HG02938 (cell line): Measurements from ENCODE around the gene CARM1.
"Not testable (repeated sequence)": the region's sequence is repeated elsewhere in the genome, so short reads cannot be mapped to it uniquely, and the experiment has no call there.

Experiments used
- ATAC-seq: cut with Tn5 transposase; IDR thresholded peaks from one replicate; pipeline ENCODE4 v1.9.1; 2021; ENCODE audit warnings: mild to moderate bottlenecking, moderate library complexity; ENCODE audit not compliant: unreplicated experiment

Gene CARM1

DNA sequence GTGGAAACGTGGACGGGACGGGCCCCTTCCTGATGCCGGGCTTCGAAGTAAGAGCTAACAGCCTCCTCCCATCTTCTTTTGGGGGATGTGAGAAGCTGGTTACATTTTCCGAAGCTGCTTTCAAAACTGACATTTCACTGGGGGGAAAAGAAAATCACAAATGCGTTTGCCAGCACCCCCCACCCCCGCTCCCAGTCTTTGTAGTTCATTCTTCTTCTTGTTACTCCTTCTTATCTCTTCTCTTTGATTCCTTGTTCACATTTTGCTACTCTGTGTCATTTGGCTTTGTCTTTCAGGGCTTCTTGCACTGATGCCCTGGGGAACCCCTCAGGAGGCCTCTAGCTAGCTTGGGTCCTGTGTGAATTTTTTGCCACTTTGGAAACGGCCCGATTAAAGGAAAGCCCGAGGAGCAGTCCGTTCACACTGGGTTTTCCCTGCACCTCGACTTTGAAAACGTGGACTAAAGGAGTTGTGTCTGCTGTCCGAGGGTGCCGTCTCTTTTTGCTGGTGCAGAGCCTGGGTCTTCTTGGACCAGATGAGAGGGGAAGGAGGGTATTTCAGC is 1.3 kb downstream of the CARM1 start:
- ATAC-seq = no peak

DNA sequence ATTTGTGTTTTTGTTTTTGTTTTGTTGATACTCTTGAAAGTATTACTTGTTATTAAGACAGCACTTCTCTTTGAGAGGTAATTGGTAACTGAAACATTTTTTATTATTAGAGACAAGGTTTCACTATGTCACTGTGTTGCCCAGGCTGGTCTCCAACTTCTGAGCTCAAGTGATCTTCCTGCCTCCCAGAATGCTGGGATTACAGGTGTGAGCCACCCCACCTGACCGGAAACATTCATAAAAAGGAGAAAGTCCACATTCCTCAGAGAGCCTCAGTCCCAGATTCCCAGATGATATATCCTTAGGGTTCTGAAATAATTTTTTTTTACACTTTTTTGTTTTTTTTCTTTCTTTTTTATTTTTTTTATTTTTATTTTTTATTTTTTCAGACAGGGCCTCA is 2.7 kb downstream of the CARM1 start:
- ATAC-seq = no peak

DNA sequence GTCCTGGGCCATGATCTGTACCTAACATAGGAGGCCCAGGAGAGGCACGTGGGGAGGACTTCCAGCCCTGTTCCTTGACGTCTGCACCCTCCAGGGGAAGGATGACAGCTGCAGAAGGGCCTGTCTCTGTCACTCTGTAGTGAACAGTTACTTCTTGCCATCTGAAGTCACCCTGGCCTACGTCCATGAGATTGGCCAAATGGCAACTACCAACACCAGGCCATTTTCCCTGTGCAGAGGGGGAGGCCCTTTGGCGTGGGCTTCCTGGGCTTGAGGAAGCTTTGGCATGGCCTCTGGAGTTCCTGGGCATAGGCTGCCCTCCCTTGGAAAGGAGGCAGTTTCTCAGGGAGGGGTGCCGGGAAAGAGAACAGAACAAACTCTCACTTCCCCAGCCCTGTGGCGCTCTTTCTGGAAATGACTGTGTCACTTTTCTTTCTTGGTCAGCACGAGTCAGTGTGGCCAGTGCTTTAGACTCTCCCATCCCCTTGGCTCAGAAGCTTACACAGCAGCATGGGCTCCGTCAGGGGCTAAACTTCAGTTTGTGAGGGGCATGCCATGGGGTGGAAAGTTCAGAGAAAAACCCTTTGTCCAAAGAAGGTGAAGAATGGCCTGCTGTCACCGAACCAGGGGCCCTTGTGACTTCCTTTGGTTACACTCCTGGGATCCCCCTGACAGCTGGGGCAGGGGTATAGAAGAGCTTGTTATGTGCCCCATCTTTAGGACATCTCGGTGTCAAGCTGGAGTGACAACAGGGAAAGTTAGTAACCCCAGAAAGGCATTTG is 5.3 kb downstream of the CARM1 start:
- peak; percentile 51 for ATAC-seq

DNA sequence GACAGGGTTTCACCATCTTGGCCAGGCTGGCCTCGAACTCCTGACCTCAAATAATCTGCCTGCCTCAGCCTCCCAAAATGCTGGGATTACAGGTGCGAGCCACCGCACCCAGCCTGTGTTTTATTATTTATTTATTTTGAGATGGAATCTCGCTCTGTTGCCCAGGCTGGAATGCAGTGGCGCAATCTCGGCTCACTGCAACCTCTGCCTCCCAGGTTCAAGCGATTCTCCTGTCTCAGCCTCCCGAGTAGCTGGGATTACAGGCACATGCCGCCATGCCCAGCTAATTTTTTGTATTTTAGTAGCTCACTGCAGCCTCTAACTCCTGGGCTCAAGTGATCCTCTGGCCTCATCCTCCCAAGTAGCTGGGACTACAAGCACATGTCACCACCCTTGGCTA is 6.3 kb downstream of the CARM1 start:
- not testable (repeated sequence) for ATAC-seq

DNA sequence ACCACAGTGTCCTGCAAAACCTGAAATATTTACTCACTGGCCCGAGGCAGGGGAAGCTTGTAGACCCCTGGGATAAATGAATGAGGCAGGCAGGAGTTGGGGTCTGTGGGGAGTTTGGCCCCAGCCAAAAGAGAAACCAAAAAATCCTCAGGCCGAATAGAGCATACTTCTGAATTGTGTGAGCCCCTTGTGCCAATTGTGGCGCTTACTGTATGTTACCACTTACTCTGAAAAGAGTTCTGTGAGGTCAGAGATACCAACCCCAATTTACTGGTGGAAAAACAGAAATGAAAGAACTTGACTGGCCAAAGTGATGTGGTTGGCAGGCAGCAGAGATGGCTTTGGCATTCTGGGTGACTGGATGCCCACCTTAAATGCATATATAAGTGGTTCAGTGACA is 6.9 kb downstream of the CARM1 start:
- ATAC-seq = no peak

DNA sequence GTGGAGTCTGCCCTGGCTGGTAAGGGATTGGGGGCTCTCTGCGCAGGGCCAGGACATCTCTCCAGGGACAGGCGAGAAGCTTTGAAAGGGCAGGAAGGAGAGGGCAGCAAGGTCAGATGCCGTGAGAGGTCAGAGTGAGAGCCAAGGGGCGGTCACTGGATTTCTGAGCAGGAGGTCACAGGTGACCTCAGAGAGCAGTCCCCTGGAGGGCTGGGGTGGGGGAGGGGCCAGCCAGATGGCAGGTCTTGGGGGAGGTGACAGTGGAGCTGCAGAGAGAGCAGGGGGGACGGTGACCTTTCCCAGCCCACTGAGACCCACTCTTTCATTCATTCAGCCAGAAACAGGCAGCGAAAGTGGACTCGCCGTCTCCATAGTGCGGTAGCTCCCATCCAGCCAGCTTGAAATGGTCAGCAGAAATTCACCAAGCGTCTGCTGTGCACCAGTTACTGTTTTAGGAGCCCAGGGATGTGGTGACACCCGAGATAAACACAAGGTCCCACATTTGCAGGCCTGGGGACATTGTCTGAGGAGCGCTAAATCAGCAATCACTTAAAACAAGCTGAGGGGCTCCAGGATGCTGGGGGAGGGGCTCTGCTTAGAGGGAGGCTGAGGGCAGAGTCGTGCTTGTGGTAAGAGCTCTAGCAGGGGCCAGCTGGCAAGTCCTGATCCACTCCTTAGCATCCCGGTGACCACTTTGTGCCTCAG is 10.2 kb downstream of the CARM1 start:
- ATAC-seq = no peak

DNA sequence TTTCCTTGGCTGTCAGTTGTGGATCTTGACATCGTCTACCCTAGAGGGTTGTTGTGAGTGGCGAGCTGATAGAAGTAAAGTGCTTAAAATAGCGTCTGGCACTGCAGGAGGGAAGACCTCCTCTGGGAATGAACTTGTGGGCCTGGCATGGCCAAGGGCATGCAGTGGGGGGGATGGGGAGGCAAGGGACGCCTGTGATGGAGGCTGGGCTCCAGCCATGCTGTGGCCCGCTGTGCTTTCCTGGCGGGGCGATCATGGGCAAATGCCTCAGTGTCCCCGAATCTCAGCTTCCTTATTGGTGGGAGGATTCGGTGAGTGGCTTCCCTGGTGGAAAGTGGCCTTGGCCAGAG is 10.7 kb downstream of the CARM1 start:
- ATAC-seq = no peak

DNA sequence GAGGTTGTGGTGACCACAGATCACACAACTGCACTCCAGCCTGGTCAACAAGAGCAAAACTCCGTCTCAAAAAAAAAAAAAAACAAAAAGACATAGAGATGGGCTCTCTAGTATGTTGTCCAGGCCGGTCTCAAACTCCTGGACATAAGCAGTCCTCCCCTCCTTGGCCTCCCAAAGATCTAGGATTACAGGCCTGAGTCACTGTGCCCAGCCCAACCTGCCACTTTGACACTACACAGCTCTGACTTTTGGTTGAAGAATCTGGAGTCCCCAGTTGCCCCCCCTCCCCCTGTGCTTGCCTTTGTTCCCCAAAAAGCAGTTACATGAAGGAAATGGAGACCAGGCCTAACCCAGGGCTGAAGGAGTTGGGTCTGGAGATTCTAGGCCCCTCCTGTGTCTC is 12.9 kb downstream of the CARM1 start:
- ATAC-seq = no peak

DNA sequence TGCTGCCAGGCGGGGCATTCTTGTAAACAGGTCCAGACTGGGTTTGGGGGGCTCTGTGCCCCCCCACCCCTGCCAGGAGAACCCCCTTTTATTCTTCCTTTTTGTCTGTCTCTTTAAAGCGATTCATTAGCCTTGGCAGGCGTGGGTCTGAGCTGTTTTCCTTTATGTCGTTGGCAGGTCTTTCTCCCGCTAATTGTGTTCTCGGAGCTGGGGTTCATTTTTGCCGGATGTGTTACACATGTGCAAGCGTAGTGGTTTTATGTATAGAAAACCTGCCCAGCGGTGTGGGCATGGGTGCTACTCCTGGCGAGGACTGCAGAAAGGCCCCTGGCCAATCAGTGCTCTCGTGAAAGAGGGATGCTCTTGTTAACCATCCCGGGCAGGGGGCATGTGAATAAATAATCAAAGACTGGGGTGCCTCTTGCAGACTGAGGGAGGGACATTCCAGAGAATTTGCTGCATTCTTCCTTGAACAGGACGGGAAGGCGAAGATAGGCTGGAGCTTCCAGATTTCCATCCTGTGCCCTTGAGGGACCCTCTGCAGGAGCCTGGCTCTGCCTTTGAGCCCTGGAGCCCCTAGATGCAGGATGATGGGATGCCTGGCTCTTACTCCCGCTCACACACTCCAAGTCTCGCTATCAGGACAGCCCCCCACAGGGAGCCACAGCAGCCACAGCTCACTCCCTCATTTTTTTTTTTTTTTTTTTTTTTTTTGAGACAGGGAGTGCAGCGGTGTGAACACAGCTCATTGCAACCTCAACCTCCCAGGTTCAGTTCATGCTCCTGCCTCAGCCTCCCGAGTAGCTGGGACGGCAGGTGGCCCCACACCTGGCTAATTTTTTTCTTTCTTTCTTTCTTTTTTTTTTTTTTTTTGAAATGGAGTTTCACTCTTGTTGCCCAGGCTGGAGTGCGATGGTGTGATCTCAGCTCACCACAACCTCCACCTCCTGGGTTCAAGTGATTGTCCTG is 14.1 kb downstream of the CARM1 start:
- ATAC-seq = no peak

DNA sequence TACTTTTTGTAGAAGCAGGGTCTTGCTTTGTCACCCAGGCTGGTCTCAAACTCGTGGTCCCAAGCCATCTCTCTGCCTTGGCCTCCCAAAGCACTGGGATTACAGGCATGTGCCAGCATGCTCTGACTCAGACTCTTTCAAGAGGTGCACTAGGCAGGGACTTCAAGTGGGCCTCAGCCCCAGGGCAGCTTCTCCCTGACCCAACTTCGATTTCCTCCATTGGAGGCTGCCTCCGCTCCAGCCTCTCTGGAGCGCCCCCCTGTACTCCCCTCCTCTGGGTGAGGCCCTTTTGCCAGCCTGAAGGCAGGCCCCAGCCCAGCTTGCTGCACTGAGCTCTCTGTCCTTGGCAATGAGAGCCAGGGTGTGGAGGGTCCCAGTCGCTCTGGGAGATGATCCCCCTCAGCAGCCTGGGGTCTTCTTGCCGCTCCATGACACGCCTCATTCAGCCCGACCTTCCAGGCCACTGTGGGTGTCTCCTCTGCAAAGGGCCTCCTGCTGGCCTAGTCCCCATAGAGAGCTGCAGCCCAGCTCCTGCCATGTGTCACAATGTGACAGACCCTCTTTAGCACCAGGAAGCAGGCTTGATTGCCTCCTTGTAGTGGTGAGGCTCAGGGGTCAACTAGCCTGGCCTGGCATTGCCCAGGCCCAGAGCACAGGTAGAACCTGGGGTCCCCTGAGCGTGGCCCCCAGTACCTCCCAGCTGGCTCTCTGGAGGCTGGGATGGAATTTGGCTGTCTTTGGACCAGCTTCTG is 16.4 kb downstream of the CARM1 start:
- no peak for ATAC-seq

DNA sequence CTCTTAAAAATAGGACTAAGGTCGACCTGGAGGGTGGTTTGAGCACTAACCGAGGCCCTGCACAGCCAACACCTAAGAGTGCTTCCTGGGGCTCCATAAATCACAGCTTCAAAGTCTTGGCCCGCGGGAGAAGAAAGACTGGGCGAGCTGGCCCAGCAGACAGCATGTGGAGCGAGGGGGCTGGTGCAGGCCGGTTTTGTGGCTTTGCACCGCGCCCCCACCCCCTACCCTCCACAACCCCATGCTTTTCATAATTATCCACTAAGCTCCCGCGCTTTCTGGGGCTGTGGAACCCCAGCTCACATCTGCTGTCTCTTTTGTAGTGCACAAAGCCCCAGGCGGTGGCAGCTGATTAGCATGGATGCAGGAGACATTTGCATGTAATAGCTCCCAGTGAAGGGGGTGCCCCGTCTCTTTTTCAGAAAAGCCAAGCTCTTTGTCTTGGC is 17.1 kb downstream of the CARM1 start:
- ATAC-seq = no peak

DNA sequence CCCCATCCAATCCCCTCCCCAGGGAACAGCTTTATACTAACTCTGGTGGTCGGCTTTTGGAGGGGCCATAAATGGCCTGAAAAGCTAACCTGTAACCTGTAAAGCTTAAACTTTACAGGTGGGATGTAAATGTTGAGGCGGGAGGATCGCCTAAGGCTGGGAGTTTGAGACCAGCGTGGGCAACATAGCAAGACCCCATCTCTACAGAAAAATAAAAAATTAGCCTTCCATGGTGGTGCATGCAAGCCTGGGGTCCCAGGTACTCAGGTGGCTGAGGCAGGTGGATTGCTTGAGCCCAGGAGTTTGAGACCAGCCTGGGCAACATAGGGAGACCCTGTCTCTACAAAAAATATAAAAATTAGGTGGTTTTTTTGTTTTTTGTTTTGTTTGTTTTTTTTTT is 18.5 kb downstream of the CARM1 start:
- no peak for ATAC-seq

DNA sequence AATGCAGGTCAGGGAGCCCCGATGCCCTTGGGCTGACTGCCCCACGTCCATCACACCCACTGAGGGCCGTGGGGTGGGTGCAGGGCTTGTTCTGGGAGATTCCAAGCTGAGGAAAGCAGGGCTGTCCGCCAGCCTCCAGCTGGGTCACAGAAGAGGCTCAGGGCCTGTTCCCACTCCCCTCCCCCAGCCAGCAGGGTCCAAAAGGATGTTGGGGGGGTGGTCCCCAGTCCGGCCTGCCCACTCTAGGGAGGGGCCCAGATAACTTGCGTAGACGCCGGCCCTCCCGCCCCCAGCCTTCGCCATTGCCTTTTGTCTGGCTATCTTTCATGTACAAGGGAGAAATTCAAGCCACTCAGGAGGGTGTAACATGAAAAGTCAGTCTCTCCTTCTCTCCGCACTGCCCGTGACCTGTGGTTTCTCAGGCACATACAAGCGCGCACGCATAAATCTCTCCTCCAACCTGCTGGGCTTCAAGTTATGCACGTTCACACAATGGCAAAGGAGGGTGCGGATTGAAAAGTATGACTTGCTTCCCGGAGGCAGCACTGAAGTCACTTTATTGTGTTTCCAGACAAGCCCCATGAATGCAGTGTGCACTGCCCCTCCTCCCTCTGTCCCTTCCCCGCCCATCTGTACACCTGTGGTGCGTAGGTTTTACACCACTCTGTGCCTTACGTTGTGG is 20.2 kb downstream of the CARM1 start:
- no peak for ATAC-seq

DNA sequence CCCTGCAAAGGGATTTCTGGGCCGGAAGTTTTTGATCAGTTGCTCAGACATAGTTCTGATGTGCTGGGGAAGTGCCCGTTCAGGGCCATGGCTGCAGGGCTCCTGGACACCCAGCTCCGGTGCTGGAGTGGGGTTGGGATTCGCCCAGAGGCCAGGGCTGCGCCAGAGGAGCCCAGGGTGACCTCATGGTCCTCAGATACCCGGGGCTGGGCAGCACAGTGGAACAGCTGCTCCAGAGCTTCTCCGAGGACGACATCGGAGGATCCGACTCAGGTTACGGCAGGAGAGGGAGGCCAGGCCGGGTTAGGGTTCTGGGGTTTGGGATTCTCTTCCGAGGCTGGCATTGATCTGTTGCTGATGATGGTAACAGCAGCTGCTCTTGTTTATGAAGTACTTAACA is 20.9 kb downstream of the CARM1 start:
- no peak for ATAC-seq

DNA sequence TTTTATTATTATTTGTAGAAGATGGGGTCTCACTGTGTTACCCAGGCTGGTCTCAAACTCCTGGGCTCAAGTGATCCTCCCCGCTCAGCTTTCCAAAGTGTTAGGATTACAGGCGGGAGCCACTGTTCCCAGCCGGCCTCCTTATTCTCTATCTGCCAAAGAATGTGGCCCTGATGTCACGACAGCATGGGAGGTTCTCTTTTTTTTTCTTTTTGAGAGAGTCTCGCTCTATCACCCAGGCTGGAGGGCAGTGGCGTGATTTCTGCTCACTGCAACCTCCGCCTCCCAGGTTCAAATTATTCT is 23.5 kb downstream of the CARM1 start:
- no peak for ATAC-seq

DNA sequence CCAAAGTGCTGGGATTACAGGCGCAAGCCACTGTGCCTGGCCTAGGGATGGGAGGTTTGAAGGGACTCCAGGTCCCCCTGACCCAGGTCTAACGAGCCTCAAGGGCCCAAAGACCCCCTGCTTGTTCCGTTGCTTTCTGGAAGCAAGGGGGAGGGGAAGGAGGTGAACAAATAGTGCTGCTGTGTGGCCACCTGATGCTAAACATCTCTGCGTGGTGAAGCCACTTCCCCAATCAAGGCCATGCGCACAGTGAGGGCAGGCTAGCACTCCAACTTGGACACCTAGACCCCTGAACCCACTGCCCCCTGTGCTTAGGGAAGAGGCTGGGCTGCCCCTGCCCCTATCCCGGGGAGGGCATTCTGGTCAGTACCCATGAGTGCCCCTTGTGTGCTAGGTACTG is 24.0 kb downstream of the CARM1 start:
- ATAC-seq = no peak

DNA sequence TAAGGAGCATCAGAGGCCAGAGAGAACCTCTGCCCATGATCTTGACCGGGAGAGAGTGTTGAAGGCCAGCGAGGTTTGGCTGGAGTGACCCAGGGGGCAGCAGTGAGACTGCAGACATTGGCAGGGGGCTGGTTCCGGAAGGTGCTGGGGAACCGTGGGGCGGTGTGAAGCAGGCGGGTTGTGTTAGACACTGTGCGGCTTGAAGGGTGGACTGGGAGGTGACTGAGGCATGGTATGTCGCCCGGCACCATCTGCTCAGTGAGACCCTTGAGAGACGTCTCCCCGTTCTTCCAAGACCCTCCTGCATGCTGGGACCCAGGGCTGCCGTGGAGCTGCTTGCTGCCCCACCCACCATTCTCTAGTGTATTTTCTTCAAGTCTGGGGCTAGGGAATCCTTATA is 24.6 kb downstream of the CARM1 start:
- ATAC-seq = no peak

DNA sequence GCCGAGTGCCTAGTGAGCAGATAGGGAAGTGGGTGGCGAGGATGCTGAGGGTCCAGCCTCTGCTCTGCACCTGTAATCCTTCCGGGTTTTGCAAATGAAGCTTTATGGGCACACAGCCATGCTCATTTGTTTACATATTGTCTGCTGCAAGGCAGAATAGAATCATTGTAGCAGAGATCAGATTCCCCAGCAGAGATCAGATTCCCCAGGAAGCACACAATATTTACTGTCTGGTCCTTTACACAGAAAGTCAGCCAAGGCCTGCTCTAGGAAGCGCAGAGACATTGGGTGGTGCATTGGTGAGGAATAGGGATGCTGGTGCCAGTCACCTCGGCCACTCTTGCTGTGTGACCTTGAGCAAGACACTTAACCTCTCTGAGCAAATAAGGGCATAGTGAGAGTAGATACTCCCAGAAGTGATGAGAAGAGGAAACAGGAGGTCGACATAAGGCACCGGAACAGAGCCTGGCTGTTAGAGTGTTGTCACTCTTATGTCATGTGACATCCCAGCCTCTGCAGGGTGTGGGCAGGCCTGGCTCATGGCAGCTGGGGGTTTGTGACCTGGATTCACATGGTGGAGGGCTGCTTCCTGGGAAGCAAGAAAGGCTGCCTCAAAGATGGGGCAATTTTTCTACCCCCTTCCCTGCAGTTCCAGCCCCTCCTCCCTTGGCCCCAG is 25.6 kb downstream of the CARM1 start:
- no peak for ATAC-seq

DNA sequence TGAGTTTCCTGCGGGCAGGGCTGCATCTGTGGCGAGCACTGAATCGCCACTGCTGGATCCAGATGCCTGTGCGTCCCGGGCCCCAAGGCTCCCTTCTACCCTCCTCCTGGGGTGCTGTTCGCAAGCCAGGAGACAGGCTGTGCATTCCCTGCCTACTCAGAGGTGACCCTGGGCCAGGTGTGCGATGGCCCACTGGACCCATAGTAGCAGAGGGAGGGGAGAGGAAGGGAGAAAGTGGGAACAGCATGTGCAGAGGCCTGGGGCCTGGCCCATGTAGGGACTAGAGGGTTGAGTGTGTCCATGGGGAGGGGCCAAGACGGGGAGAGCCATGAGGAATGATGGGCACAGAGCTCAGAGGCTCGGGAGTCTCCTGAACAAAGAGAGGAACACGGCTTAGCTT is 27.3 kb downstream of the CARM1 start:
- no peak for ATAC-seq
